ENCODE measurements around the gene LRP1-AS.

The LRP1-AS gene

DNA sequence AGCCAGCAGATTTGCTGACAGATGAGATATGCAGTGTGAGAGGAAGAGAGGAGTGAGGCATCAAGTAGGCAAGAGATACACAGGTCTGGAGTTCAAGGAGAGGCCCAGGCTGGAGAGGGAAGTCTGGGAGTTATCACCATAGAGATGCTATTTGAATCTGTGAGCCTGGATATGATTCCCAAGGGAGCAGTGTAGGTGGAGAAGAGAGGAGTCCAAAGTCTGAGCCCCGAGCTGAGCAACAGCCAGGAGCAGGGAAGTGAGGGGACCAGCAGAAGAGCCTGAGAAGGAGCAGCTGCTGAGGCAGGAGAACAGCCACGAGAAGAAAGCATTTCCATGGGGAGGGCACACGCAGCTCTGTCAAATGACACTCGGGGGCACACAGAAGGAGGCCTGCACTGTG is 49.0 kb upstream of the LRP1-AS start:
- no peak for ATAC-seq
- no peak for TF ChIP-seq OSR1 (CRISPR knock-in tag; IDR thresholded peaks at IDR 0.05)
- TF ChIP-seq ZNF8 (CRISPR knock-in tag; IDR thresholded peaks at IDR 0.05), result no peak
- TF ChIP-seq ARNTL (CRISPR knock-in tag; IDR thresholded peaks at IDR 0.05; ENCODE audit: borderline replicate concordance, low read depth), result no peak
- no peak for TF ChIP-seq ZNF565 (CRISPR knock-in tag; conservative IDR thresholded peaks at IDR 0.05; ENCODE audit: low read depth)
- no peak for TF ChIP-seq ZFP30 (CRISPR knock-in tag; IDR thresholded peaks at IDR 0.05)
- TF ChIP-seq TOX (CRISPR knock-in tag; IDR thresholded peaks at IDR 0.05; ENCODE audit: borderline replicate concordance), result no peak
- TF ChIP-seq CSDC2 (CRISPR knock-in tag; IDR thresholded peaks at IDR 0.05), result no peak
- TF ChIP-seq, protein P1, sequence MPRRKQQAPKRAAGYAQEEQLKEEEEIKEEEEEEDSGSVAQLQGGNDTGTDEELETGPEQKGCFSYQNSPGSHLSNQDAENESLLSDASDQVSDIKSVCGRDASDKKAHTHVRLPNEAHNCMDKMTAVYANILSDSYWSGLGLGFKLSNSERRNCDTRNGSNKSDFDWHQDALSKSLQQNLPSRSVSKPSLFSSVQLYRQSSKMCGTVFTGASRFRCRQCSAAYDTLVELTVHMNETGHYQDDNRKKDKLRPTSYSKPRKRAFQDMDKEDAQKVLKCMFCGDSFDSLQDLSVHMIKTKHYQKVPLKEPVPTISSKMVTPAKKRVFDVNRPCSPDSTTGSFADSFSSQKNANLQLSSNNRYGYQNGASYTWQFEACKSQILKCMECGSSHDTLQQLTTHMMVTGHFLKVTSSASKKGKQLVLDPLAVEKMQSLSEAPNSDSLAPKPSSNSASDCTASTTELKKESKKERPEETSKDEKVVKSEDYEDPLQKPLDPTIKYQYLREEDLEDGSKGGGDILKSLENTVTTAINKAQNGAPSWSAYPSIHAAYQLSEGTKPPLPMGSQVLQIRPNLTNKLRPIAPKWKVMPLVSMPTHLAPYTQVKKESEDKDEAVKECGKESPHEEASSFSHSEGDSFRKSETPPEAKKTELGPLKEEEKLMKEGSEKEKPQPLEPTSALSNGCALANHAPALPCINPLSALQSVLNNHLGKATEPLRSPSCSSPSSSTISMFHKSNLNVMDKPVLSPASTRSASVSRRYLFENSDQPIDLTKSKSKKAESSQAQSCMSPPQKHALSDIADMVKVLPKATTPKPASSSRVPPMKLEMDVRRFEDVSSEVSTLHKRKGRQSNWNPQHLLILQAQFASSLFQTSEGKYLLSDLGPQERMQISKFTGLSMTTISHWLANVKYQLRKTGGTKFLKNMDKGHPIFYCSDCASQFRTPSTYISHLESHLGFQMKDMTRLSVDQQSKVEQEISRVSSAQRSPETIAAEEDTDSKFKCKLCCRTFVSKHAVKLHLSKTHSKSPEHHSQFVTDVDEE (CRISPR knock-in tag; IDR thresholded peaks at IDR 0.05), result no peak
- TF ChIP-seq, protein P2, sequence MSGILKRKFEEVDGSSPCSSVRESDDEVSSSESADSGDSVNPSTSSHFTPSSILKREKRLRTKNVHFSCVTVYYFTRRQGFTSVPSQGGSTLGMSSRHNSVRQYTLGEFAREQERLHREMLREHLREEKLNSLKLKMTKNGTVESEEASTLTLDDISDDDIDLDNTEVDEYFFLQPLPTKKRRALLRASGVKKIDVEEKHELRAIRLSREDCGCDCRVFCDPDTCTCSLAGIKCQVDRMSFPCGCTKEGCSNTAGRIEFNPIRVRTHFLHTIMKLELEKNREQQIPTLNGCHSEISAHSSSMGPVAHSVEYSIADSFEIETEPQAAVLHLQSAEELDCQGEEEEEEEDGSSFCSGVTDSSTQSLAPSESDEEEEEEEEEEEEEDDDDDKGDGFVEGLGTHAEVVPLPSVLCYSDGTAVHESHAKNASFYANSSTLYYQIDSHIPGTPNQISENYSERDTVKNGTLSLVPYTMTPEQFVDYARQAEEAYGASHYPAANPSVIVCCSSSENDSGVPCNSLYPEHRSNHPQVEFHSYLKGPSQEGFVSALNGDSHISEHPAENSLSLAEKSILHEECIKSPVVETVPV (CRISPR knock-in tag; IDR thresholded peaks at IDR 0.05), result no peak
- TF ChIP-seq, protein P3, sequence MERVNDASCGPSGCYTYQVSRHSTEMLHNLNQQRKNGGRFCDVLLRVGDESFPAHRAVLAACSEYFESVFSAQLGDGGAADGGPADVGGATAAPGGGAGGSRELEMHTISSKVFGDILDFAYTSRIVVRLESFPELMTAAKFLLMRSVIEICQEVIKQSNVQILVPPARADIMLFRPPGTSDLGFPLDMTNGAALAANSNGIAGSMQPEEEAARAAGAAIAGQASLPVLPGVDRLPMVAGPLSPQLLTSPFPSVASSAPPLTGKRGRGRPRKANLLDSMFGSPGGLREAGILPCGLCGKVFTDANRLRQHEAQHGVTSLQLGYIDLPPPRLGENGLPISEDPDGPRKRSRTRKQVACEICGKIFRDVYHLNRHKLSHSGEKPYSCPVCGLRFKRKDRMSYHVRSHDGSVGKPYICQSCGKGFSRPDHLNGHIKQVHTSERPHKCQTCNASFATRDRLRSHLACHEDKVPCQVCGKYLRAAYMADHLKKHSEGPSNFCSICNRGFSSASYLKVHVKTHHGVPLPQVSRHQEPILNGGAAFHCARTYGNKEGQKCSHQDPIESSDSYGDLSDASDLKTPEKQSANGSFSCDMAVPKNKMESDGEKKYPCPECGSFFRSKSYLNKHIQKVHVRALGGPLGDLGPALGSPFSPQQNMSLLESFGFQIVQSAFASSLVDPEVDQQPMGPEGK (CRISPR knock-in tag; IDR thresholded peaks at IDR 0.05; ENCODE audit: borderline replicate concordance), result no peak
- TF ChIP-seq BACH2 (CRISPR knock-in tag; IDR thresholded peaks at IDR 0.05; ENCODE audit: borderline replicate concordance), result no peak
- no peak for TF ChIP-seq GLIS3 (CRISPR knock-in tag; IDR thresholded peaks at IDR 0.05)
- TF ChIP-seq TCF4 (CRISPR knock-in tag; IDR thresholded peaks at IDR 0.05; ENCODE audit: borderline replicate concordance), result no peak
- TF ChIP-seq RARB (CRISPR knock-in tag; IDR thresholded peaks at IDR 0.05), result no peak
- TF ChIP-seq ESRRG (CRISPR knock-in tag; IDR thresholded peaks at IDR 0.05), result no peak
- no peak for TF ChIP-seq PPARA (CRISPR knock-in tag; IDR thresholded peaks at IDR 0.05; ENCODE audit: borderline replicate concordance)
- TF ChIP-seq ISL1 (CRISPR knock-in tag; IDR thresholded peaks at IDR 0.05), result no peak
- no peak for TF ChIP-seq SNAI2 (CRISPR knock-in tag; IDR thresholded peaks at IDR 0.05)
- TF ChIP-seq ZFP3 (CRISPR knock-in tag; IDR thresholded peaks at IDR 0.05), result no peak
- TF ChIP-seq ZC3H10 (CRISPR knock-in tag; IDR thresholded peaks at IDR 0.05), result no peak

DNA sequence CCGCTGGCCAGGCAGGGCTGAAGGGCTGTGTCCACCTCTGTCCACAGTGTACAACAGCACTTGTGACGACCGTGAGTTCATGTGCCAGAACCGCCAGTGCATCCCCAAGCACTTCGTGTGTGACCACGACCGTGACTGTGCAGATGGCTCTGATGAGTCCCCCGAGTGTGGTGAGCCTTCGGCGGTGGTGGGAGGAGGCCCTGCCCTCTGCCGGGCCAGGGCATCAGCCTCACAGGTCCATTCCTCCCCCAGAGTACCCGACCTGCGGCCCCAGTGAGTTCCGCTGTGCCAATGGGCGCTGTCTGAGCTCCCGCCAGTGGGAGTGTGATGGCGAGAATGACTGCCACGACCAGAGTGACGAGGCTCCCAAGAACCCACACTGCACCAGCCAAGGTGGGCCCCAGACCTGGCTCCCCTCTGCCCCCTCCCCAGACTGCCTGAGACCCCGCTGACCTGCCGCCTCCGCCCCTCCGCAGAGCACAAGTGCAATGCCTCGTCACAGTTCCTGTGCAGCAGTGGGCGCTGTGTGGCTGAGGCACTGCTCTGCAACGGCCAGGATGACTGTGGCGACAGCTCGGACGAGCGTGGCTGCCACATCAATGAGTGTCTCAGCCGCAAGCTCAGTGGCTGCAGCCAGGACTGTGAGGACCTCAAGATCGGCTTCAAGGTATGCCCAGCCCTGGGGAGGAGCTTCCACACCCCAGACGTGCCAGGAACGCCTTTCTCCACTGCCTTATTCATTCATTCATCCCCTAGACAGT is 48.4 kb upstream of the LRP1-AS start:
- no peak for ATAC-seq
- TF ChIP-seq TOX (CRISPR knock-in tag; IDR thresholded peaks at IDR 0.05; ENCODE audit: borderline replicate concordance) (no peak), ZFP3 (CRISPR knock-in tag; IDR thresholded peaks at IDR 0.05) (no peak), GLIS3 (CRISPR knock-in tag; IDR thresholded peaks at IDR 0.05) (no peak), ARNTL (CRISPR knock-in tag; IDR thresholded peaks at IDR 0.05; ENCODE audit: borderline replicate concordance, low read depth) (no peak), RARB (CRISPR knock-in tag; IDR thresholded peaks at IDR 0.05) (no peak), PPARA (CRISPR knock-in tag; IDR thresholded peaks at IDR 0.05; ENCODE audit: borderline replicate concordance) (no peak), ZNF565 (CRISPR knock-in tag; conservative IDR thresholded peaks at IDR 0.05; ENCODE audit: low read depth) (no peak), CSDC2 (CRISPR knock-in tag; IDR thresholded peaks at IDR 0.05) (no peak), ZNF8 (CRISPR knock-in tag; IDR thresholded peaks at IDR 0.05) (no peak), BACH2 (CRISPR knock-in tag; IDR thresholded peaks at IDR 0.05; ENCODE audit: borderline replicate concordance) (no peak), ISL1 (CRISPR knock-in tag; IDR thresholded peaks at IDR 0.05) (no peak), SNAI2 (CRISPR knock-in tag; IDR thresholded peaks at IDR 0.05) (no peak), OSR1 (CRISPR knock-in tag; IDR thresholded peaks at IDR 0.05) (no peak), ZC3H10 (CRISPR knock-in tag; IDR thresholded peaks at IDR 0.05) (no peak)
- TF ChIP-seq, protein P3 (CRISPR knock-in tag; IDR thresholded peaks at IDR 0.05; ENCODE audit: borderline replicate concordance), result no peak
- TF ChIP-seq, protein P4, sequence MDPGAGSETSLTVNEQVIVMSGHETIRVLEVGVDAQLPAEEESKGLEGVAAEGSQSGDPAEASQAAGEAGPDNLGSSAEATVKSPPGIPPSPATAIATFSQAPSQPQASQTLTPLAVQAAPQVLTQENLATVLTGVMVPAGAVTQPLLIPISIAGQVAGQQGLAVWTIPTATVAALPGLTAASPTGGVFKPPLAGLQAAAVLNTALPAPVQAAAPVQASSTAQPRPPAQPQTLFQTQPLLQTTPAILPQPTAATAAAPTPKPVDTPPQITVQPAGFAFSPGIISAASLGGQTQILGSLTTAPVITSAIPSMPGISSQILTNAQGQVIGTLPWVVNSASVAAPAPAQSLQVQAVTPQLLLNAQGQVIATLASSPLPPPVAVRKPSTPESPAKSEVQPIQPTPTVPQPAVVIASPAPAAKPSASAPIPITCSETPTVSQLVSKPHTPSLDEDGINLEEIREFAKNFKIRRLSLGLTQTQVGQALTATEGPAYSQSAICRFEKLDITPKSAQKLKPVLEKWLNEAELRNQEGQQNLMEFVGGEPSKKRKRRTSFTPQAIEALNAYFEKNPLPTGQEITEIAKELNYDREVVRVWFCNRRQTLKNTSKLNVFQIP (CRISPR knock-in tag; IDR thresholded peaks at IDR 0.05; ENCODE audit: borderline replicate concordance, low read depth), result no peak
- TF ChIP-seq, protein P1 (CRISPR knock-in tag; IDR thresholded peaks at IDR 0.05), result no peak
- TF ChIP-seq, protein P5, sequence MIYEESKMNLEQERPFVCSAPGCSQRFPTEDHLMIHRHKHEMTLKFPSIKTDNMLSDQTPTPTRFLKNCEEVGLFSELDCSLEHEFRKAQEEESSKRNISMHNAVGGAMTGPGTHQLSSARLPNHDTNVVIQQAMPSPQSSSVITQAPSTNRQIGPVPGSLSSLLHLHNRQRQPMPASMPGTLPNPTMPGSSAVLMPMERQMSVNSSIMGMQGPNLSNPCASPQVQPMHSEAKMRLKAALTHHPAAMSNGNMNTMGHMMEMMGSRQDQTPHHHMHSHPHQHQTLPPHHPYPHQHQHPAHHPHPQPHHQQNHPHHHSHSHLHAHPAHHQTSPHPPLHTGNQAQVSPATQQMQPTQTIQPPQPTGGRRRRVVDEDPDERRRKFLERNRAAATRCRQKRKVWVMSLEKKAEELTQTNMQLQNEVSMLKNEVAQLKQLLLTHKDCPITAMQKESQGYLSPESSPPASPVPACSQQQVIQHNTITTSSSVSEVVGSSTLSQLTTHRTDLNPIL (CRISPR knock-in tag; IDR thresholded peaks at IDR 0.05; ENCODE audit: low read depth), result no peak

Measured in SK-N-SH treated with all-trans-retinoic acid at 6 μM for 48 hours (cell line).